ENCODE results near the gene LRP1-AS.
A peak's percentile ranks its signal among the peaks of the same experiment; 100 is the strongest.

DNA sequence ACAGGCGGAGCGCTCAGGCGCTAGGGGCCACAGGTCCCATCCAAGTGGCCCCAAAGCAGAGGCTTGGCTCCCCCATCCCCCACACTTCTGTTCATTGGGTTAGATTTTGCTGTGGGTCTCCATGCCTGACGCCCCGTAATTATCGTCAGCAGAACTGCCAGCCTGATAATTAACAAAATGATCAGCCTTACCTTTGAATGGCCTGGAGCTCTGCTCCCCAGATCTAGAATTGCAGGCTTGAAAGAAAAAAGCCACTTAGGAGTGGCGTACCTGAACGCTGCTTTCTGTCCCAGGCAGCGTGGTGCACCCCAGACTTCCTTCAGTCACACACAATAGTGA lies 28.7 kb upstream of the LRP1-AS start:
- TF ChIP-seq POLR2A (IDR thresholded peaks at IDR 0.05) (no peak), POLR2AphosphoS5 (IDR thresholded peaks at IDR 0.05) (no peak)
- TF ChIP-seq, protein P1, sequence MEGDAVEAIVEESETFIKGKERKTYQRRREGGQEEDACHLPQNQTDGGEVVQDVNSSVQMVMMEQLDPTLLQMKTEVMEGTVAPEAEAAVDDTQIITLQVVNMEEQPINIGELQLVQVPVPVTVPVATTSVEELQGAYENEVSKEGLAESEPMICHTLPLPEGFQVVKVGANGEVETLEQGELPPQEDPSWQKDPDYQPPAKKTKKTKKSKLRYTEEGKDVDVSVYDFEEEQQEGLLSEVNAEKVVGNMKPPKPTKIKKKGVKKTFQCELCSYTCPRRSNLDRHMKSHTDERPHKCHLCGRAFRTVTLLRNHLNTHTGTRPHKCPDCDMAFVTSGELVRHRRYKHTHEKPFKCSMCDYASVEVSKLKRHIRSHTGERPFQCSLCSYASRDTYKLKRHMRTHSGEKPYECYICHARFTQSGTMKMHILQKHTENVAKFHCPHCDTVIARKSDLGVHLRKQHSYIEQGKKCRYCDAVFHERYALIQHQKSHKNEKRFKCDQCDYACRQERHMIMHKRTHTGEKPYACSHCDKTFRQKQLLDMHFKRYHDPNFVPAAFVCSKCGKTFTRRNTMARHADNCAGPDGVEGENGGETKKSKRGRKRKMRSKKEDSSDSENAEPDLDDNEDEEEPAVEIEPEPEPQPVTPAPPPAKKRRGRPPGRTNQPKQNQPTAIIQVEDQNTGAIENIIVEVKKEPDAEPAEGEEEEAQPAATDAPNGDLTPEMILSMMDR (IDR thresholded peaks at IDR 0.05), result peak in 1 of 4 experiments; percentile 5

Data from prostate gland (tissue), 2 donors.